Activated naive CD8-positive, alpha-beta T cell treated with anti-CD3 and anti-CD28 coated beads for 36 hours (primary cell): ENCODE data around the gene B3GAT1. TPM values are rescaled to one million over a fixed set of nuclear protein-coding genes. Genes with fewer than 3 reads are reported as not detected.

ENCODE experiments used
- DNase-seq: peaks from one replicate; pipeline ENCODE4 v3.0.0; 2021
- H3K27ac Mint-ChIP-seq: one replicate; pipeline ENCODE4 v1.8.0; 2022; ENCODE audit warnings: mild to moderate bottlenecking, moderate library complexity, mixed read lengths
- H3K27me3 Mint-ChIP-seq: one replicate; pipeline ENCODE4 v1.8.0; 2022; ENCODE audit warnings: mild to moderate bottlenecking, mixed read lengths
- H3K36me3 Mint-ChIP-seq: one replicate; pipeline ENCODE4 v1.8.0; 2021; ENCODE audit warnings: mild to moderate bottlenecking, mixed read lengths
- H3K4me1 Mint-ChIP-seq: one replicate; pipeline ENCODE4 v1.8.0; 2021; ENCODE audit warnings: mixed read lengths
- H3K4me3 Mint-ChIP-seq: one replicate; pipeline ENCODE4 v1.8.0; 2022; ENCODE audit warnings: mild to moderate bottlenecking, moderate library complexity, mixed read lengths
- H3K9me3 Mint-ChIP-seq: one replicate; pipeline ENCODE4 v1.8.0; 2022; ENCODE audit warnings: mixed read lengths
- total RNA-seq, 2 experiments: library from RNA; stranded (reverse); gene quantifications; one replicate each; pipeline ENCODE4 v1.2.3, GENCODE V29; 2021

Gene B3GAT1
- total RNA-seq, 2 experiments from 2014 or later: 0.04 TPM; not detected in 1

DNA sequence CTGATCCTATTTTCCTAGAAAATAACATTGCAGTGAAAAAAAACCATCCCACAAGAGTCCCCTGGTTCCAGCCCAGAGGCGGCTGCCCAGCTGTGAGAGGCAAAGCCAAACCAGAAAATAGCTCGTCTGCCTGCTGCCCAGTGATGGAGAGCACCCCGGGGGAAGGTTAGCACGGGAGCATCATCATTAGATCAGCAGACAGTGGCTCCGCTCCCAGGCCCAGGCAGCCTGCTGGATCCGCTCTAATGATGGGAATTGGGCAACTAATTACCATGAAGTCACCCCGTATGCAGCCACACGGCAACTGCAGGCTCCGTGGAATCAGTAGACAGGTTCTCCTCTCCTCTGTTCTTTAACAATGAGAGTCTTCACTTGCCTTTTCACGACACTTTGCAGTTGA lies 17.1 kb upstream of the B3GAT1 start:
- no peak overlapping the region for H3K4me3 Mint-ChIP-seq
- H3K36me3 Mint-ChIP-seq: no peaks in the 10 kb centered on the region
- no peak for DNase-seq
- H3K27ac Mint-ChIP-seq: no peak overlapping the region
- peaks cover 7% of the 10 kb centered on the region for H3K27me3 Mint-ChIP-seq
- no peaks in the 10 kb centered on the region for H3K9me3 Mint-ChIP-seq
- H3K4me1 Mint-ChIP-seq: no peaks in the 10 kb centered on the region

- Mint-ChIP-seq H3K27ac (no peak overlapping the region), H3K4me3 (no peak overlapping the region), H3K36me3 (no peaks in the 10 kb centered on the region), H3K4me1 (no peaks in the 10 kb centered on the region), H3K9me3 (no peaks in the 10 kb centered on the region), H3K27me3 (peaks cover 7% of the 10 kb centered on the region)
- DNase-seq: no peak
Observed at GRCh38 chr11:134425816-134426536, 13.9 kb upstream of the B3GAT1 start.

- H3K4me1 Mint-ChIP-seq: no peaks in the 10 kb centered on the region
- H3K9me3 Mint-ChIP-seq: no peaks in the 10 kb centered on the region
- H3K36me3 Mint-ChIP-seq: no peaks in the 10 kb centered on the region
- peaks cover 7% of the 10 kb centered on the region for H3K27me3 Mint-ChIP-seq
- DNase-seq: no peak
- H3K4me3 Mint-ChIP-seq: no peak overlapping the region
- H3K27ac Mint-ChIP-seq: no peak overlapping the region
Observed at GRCh38 chr11:134425413-134425812, 13.4 kb upstream of the B3GAT1 start.

GRCh38 chr11:134423106-134423505 lies 11.1 kb upstream of the B3GAT1 start:
- Mint-ChIP-seq H3K27me3 (peaks cover 8% of the 10 kb centered on the region), H3K9me3 (no peaks in the 10 kb centered on the region), H3K4me1 (no peaks in the 10 kb centered on the region), H3K36me3 (no peaks in the 10 kb centered on the region), H3K4me3 (no peak overlapping the region), H3K27ac (no peak overlapping the region)
- DNase-seq: no peak

DNA sequence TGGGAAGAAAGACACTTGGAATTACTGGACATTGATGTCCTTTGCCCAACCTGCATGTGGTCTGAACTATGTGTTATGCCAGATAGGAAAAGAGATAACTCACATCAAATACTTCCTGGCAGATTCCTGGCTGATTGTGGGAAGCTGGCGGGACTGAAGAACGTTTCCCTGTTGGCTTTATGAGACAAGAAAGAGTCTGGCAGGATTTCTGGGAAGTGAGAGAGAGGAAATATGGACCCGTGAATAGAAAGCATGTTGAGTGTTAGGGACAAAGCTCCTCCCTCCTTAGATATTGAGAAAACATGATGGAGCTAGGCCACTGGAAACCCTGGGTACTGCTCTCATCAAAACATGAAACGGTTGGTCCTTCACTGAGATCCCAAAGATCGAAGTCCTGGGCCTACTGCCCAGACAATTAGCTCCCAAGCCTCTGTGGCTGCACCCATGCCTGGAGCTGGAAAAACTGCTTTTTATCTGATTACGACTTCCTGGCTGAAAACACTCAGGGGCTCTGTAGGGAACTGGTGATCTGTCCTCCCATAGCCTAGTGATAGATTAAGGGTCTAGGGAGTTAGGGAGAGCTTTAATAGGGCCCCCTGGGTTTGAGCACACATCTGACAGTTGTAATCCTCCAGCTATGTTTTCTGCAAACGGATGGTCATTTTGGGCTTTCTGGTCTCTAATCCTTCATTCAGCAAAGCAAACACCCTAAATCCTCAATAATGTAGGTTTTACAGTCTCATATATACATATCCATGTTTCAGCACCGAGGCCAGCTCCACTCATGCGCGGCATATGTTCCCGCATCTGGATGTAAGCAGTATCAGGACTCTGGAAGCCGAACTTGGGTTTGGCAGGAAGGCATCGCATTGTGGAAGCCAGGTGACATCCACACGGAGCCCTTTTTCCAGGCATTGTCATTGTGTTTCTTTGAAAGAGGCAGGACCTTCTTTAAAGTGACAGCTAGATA lies 6.1 kb upstream of the B3GAT1 start:
- no peaks in the 10 kb centered on the region for H3K9me3 Mint-ChIP-seq
- no peak overlapping the region for H3K27ac Mint-ChIP-seq
- DNase-seq: no peak
- peaks cover 36% of the 10 kb centered on the region for H3K27me3 Mint-ChIP-seq
- H3K4me1 Mint-ChIP-seq: peaks cover 6% of the 10 kb centered on the region
- no peaks in the 10 kb centered on the region for H3K36me3 Mint-ChIP-seq
- no peak overlapping the region for H3K4me3 Mint-ChIP-seq

GRCh38 chr11:134416726-134417125 lies 4.7 kb upstream of the B3GAT1 start:
- H3K4me1 Mint-ChIP-seq: peaks cover 6% of the 10 kb centered on the region
- no peaks in the 10 kb centered on the region for H3K9me3 Mint-ChIP-seq
- H3K36me3 Mint-ChIP-seq: no peaks in the 10 kb centered on the region
- peaks cover 37% of the 10 kb centered on the region for H3K27me3 Mint-ChIP-seq
- DNase-seq: no peak
- no peak overlapping the region for H3K4me3 Mint-ChIP-seq
- no peak overlapping the region for H3K27ac Mint-ChIP-seq

DNA sequence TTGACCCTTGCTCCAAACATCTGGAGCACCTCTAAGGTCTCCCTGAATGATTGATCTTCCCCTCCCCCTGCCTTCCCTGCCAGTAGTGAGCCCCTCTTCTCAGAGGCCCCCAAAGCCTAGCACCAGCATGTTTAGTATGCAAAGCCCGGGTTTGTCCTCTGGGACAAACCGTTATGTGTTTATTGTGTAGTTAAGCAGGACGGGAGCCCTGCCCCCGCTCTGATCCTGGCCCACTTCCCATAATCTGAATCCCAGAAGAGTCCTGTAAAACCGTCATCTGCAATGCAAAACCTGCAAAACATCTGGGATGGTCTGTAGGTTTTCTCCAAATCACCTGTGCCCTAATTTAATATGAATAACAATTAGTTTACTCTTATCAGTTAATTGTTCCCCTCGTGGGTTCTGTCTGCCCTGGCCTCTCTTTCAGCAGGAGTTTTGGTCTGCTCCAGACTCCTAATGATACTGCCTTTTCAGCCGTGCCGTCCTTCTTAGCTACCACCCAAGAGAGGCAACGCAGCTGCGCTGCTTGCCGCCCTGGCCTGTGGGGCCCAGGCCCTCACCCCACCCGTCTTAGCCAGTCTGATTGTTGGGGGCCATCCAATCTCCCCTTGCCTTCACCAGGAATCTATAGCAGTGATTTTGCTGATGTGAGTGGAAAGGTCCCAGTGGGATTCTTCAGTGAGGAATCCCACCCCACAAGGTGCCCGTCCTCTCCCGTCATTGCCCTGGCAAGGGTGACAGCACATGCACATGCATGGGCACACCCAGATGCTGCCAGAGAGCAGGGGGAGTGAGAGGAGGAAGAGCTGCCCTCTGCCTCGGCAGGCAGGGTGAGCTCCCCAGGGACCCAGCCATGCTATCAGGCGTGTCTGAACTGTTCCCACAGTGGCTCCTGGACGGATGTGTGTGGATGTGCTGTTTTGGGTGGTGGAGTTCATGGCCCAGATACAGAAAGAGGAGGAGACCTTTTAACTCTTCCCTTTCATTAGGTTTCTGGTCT lies 3.0 kb upstream of the B3GAT1 start:
- H3K36me3 Mint-ChIP-seq: no peaks in the 10 kb centered on the region
- no peak for DNase-seq
- no peaks in the 10 kb centered on the region for H3K9me3 Mint-ChIP-seq
- no peak overlapping the region for H3K27ac Mint-ChIP-seq
- H3K4me3 Mint-ChIP-seq: no peak overlapping the region
- H3K4me1 Mint-ChIP-seq: peaks cover 8% of the 10 kb centered on the region
- peaks cover 52% of the 10 kb centered on the region for H3K27me3 Mint-ChIP-seq

GRCh38 chr11:134413826-134414731 lies 2.0 kb upstream of the B3GAT1 start:
- no peak for DNase-seq
- Mint-ChIP-seq H3K4me1 (peaks cover 8% of the 10 kb centered on the region), H3K36me3 (no peaks in the 10 kb centered on the region), H3K9me3 (no peaks in the 10 kb centered on the region), H3K27ac (no peak overlapping the region), H3K4me3 (no peak overlapping the region), H3K27me3 (peaks cover 58% of the 10 kb centered on the region)

DNA sequence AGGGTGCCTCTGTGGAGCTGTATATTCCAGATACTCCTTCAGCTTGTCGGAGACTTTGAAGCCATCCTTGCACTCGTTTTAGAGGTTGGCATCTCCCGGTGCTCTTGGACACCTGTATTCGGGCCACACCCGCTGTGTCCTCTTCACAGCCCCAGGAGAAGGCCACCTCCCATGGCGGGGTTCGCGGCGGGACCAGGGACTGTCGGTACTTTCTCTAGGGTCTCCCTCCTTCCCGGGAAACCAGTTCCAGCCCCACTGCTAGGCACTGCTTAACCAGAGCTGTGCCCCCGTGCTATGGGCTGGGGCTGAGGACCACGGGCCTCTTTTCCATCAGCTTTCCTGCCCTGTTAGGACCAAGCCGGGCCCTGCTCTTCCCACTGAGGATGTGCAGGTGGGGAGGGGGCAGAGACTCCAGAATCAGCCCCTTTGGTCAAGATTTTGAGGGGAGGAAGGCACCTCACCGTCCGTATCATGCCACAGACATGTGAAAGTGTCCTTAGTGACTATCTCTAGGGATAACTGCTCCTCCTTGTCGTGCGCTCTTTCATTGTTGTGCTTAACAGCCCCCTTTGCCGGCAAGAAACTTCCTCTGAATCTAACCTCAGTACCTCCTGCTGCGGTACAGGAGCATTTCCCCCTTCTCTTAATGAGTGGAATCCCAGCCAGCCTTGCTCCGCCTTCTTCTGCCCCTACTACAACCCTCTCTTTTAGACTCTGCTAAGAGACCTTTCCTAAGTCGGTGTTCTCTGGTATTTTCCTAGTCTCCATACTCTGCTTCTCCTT lies 1.2 kb upstream of the B3GAT1 start:
- Mint-ChIP-seq H3K36me3 (no peaks in the 10 kb centered on the region), H3K9me3 (no peaks in the 10 kb centered on the region), H3K4me3 (peak overlapping the region; percentile 33), H3K4me1 (peaks cover 8% of the 10 kb centered on the region), H3K27me3 (peaks cover 58% of the 10 kb centered on the region), H3K27ac (no peak overlapping the region)
- DNase-seq: no peak

DNA sequence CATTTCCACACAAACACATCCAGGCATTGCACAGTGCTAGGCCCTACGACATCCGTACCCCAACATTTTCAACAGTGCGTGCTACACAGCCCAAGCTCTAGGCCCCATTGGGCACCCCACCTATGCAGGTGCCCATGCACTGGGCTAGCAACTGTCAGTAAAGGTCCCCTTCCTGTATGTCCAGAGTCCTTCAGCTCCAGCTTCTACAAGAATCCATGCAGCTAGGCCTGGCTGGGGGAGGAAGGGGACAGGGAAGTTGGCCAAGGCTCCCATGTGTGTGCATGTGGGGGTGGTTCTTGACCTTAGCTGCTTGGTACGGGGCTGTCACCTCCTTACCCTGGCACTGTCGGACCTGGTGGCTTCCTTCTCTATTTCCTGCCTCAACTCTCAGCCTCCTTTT lies 1.3 kb downstream of the B3GAT1 start:
- H3K4me1 Mint-ChIP-seq: peaks cover 10% of the 10 kb centered on the region
- DNase-seq: no peak
- H3K27ac Mint-ChIP-seq: no peak overlapping the region
- H3K4me3 Mint-ChIP-seq: peak overlapping the region; percentile 48
- H3K9me3 Mint-ChIP-seq: no peaks in the 10 kb centered on the region
- no peaks in the 10 kb centered on the region for H3K36me3 Mint-ChIP-seq
- peaks cover 69% of the 10 kb centered on the region for H3K27me3 Mint-ChIP-seq

DNA sequence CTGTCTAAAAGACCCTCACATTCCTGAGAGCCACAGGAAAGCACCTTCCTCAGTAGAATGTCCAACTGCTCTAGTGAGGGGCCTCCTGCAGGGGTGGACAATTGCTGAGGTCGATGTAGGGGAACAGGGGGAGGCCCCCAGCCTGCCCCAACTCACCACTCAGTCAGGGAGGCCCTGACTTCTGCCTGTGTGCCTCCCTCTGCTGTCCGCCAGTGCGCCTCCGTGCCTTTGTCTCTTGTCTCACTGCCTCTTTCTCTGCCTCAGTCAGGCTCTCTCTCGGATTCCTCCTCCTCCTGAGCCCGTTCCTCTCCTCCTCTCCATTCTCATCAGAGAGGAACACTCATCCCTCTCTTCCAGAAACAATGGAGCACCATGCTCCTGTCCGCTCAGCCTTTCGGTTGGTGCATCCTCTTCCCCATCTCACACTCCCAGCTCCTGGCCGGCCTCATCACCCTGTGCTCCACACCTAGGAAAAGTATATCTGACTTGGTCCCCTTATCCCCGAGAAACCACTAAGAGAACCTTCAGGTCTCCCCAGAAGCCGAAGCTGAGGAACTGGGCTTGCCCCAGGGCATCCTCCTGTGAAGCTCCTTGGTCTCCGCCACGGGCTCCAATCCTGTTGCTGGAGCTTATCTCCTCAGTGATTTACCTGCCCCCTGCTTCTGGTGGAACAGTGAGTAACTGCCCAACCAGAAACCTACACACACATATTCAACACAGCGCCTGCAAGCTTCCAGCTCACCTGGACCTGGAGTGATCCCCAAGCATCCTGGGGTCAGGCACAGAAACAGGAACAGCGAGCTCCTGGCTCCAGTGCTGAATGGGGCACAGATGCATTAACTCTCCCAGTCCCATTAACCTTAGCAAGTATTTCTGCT lies 2.3 kb downstream of the B3GAT1 start:
- Mint-ChIP-seq H3K4me3 (no peak overlapping the region), H3K27me3 (peaks cover 69% of the 10 kb centered on the region), H3K4me1 (peaks cover 10% of the 10 kb centered on the region), H3K27ac (no peak overlapping the region), H3K36me3 (no peaks in the 10 kb centered on the region), H3K9me3 (no peaks in the 10 kb centered on the region)
- no peak for DNase-seq

GRCh38 chr11:134407923-134408322 lies 4.1 kb downstream of the B3GAT1 start:
- H3K27ac Mint-ChIP-seq: no peak overlapping the region
- no peak overlapping the region for H3K4me3 Mint-ChIP-seq
- H3K9me3 Mint-ChIP-seq: no peaks in the 10 kb centered on the region
- peaks cover 3% of the 10 kb centered on the region for H3K4me1 Mint-ChIP-seq
- H3K27me3 Mint-ChIP-seq: peaks cover 61% of the 10 kb centered on the region
- H3K36me3 Mint-ChIP-seq: no peaks in the 10 kb centered on the region
- DNase-seq: no peak
